ENCODE results near the gene TICRR.
A peak's percentile ranks its signal among the peaks of the same experiment; 100 is the strongest.

TICRR gene

DNA sequence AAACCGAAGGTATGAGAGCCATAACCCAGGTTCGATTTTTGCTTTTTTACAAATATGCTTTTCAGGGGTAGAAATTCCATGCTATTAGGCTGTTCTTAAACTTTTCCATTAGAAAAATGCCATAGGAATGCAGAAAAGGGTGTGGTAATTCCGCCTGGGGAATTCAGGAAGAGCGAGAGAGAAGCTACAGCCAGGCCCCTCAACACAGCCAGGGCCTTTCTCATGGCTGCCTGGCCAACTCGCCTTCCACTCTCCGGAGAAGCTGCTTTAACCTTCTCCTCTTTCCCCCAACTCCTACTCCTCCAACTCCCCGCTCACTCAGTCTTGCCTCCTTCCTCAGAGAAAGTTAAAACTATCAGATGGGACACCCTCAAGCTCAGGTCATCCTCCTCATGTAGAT lies 9.1 kb upstream of the TICRR start:
- no peak overlapping the region; the same call in 1 of the 2 replicates for H3K27ac ChIP-seq
- CTCF ChIA-PET: no interaction called here
- peak; percentile 32 for DNase-seq (ENCODE audit: low spot score)
- TF ChIP-seq, protein P1, sequence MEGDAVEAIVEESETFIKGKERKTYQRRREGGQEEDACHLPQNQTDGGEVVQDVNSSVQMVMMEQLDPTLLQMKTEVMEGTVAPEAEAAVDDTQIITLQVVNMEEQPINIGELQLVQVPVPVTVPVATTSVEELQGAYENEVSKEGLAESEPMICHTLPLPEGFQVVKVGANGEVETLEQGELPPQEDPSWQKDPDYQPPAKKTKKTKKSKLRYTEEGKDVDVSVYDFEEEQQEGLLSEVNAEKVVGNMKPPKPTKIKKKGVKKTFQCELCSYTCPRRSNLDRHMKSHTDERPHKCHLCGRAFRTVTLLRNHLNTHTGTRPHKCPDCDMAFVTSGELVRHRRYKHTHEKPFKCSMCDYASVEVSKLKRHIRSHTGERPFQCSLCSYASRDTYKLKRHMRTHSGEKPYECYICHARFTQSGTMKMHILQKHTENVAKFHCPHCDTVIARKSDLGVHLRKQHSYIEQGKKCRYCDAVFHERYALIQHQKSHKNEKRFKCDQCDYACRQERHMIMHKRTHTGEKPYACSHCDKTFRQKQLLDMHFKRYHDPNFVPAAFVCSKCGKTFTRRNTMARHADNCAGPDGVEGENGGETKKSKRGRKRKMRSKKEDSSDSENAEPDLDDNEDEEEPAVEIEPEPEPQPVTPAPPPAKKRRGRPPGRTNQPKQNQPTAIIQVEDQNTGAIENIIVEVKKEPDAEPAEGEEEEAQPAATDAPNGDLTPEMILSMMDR (conservative IDR thresholded peaks at IDR 0.05; ENCODE audit: low read depth): no peak
- POLR2A ChIA-PET (ENCODE audit: low non-redundant PET): no interaction called here

DNA sequence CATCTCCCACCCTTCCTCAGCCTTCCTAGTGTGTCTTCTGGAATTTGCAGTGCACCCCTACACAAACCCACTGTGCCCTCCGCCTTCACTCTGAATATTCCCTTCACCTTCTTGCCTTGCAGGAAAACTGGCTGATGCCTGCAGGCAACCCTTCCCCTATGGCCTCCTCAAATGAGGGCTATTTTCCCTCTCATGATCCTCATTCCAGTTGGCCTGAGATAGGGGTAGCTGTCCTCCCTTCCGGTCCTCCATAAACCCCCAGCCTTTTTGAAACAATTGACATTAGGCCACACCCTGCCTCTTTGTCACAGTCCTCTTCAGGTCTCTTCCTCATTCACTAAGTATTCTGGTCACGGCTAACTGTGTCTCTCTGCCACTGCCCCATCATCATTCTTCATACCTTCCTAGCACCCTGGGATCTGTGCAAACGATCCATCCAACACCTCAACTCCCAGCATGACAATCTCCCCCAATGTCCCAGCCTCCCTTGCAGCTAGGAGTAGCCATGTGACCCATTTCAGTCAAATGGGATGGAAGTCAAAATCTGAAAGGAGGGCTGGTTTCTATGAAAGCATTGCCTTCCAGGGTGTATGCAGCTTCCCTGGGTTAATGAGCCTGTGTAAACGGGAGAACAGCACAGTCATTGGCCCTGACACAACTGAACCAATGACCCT lies 8.5 kb upstream of the TICRR start:
- TF ChIP-seq, protein P1 (conservative IDR thresholded peaks at IDR 0.05; ENCODE audit: low read depth): no peak
- CTCF ChIA-PET: interaction anchor here (0.6 kb wide), 2 partner anchors 48 to 68 kb away, joined by 3 read pairs; no protein-coding TSS in a partner anchor
- DNase-seq (ENCODE audit: low spot score): no peak
- H3K27ac ChIP-seq: no peak overlapping the region; the same call in 1 of the 2 replicates
- POLR2A ChIA-PET (ENCODE audit: low non-redundant PET): no interaction called here

DNA sequence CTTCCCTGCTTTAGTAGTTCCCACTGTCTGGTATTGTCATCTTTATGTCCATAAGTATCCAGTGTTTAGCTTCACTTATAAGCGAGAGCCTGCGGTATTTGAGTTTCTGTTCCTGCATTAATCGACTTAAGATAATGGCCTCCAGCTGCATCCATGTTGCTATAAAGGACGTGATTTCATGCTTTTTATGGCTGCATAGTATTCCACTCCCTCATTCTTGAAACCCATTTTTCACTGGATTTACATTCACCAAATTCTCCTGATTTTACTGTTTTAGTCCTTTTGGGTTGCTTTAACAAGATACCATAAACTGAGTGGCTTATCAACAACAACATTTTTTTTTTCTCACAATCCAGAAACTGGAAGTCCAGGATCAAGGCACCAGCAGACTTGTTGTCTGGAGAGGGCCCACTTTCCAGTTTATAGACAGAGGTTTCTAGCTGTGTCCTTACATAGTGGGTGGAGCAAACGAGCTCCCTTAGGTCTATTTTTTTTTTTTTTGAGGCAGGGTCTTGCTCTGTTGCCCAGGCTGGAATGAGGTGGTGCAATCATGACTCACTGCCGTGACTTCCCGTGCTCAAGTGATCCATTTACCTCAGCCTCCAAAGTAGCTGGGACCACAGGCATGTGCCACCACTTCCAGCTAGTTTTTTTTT lies 6.1 kb upstream of the TICRR start:
- POLR2A ChIA-PET (ENCODE audit: low non-redundant PET): no interaction called here
- no peak for DNase-seq (ENCODE audit: low spot score)
- TF ChIP-seq, protein P1 (conservative IDR thresholded peaks at IDR 0.05; ENCODE audit: low read depth): no peak
- CTCF ChIA-PET: no interaction called here
- no peak overlapping the region for H3K27ac ChIP-seq

DNA sequence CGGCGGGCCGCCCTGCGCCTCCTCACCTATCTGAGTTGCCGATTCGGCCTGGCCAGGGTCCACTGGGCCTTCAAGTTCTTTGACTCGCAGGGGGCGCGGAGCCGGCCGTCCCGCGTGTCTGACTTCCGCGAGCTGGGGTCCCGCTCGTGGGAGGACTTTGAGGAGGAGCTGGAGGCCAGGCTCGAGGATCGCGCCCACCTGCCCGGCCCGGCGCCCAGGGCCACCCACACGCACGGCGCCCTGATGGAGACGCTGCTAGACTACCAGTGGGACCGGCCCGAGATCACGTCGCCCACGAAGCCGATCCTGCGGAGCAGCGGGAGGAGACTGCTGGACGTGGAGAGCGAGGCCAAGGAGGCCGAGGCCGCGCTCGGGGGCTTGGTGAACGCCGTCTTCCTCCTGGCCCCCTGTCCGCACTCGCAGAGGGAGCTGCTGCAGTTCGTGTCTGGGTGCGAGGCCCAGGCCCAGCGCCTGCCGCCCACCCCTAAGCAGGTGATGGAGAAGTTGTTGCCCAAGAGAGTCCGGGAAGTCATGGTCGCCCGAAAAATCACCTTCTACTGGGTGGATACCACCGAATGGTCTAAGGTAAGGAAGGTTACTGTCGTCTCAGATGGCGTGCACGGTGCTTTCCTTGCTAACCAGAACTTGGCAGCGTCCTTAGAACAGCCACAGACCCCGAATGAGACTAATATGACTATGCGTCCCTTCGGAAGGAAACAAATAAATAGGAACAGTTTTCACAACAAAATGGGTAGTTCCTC lies 567 bp downstream of the TICRR start:
- ChIA-PET CTCF (no interaction called here), POLR2A (ENCODE audit: low non-redundant PET) (interaction anchor here (0.6 kb wide), 1 partner anchor 99 kb away, joined by 9 read pairs; no protein-coding TSS in a partner anchor)
- DNase-seq (ENCODE audit: low spot score): peak; percentile 18
- TF ChIP-seq, protein P1 (conservative IDR thresholded peaks at IDR 0.05; ENCODE audit: low read depth): no peak
- H3K27ac ChIP-seq: peak overlapping the region; percentile 77

DNA sequence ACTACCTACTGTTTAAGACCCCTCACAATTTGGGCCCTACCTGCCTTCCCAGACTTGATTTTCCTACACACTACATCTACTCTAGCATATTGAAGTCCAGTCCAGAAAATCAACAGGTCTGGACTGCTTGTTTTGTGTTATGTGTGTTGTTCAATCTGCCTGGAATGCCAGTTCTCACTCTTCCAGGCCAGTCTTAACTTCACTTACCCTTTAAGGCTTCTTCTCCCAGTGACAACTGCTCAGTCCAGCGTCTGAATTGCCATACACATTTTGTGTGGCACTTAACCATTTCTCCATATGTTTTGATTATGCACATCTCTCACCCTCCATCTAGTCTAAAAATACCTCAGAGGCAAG lies 1.1 kb downstream of the TICRR start:
- H3K27ac ChIP-seq: no peak overlapping the region
- no peak for DNase-seq (ENCODE audit: low spot score)
- TF ChIP-seq, protein P1 (conservative IDR thresholded peaks at IDR 0.05; ENCODE audit: low read depth): no peak
- CTCF ChIA-PET: no interaction called here
- POLR2A ChIA-PET (ENCODE audit: low non-redundant PET): no interaction called here

DNA sequence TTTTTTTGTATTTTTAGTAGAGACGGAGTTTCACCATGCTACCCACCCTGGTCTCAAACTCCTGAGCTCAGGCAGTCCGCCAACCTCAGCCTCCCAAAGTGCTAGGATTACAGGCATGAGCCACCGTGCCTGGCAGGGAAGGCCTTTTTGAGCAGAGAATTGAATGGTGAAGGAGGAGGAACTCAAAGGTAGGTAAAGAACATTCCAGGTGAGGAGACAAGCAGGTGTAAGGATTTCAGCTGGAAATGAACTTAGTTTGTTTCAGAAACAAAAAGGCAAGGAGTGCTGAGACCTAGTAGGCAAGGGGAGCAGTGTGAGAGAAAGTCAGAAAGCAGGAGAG lies 2.5 kb downstream of the TICRR start:
- ChIA-PET POLR2A (ENCODE audit: low non-redundant PET) (interaction anchor here (0.6 kb wide), 1 partner anchor 113 kb away, joined by 3 read pairs; the partner anchor contains the start of genes PEX11A and WDR93), CTCF (interaction anchor here (0.6 kb wide), 1 partner anchor 33 kb away, joined by 4 read pairs; no protein-coding TSS in a partner anchor)
- no peak for DNase-seq (ENCODE audit: low spot score)
- TF ChIP-seq, protein P1 (conservative IDR thresholded peaks at IDR 0.05; ENCODE audit: low read depth): no peak
- H3K27ac ChIP-seq: 0 out of 2 replicates have a peak overlapping the region, but pooled peaks have one; percentile 10

All from RWPE1 (cell line).